HCT116 (cell line): ENCODE measurements around the gene MTFR1L. TPM values are rescaled to one million over a fixed set of nuclear protein-coding genes. Genes with fewer than 3 reads are reported as not detected.

Experiments
- ATAC-seq: fragments of 200-7000 bp; cut with Tn5 transposase; 2 replicates; pipeline ENCODE4 v1.9.1; 2020; ENCODE audit warnings: mild to moderate bottlenecking, moderate library complexity
- Bru-seq: library from RNA; stranded (reverse); fragments of 400-500 nt; gene quantifications from one replicate; lab custom pipeline; 2021; lab: Mats Ljungman, UMichigan
- BruChase-seq, 2 experiments: library from RNA; stranded (reverse); fragments of 400-500 nt; gene quantifications; one replicate each; lab custom pipeline; 2021; lab: Mats Ljungman, UMichigan
- BruUV-seq: library from RNA; stranded (reverse); fragments of 400-500 nt; replicated peaks from 2 replicates; lab custom pipeline; 2021; lab: Mats Ljungman, UMichigan
- CTCF ChIA-PET: fragments of 300-600 bp; sonication (Branson Sonifier 250); formaldehyde crosslinking; loops from one replicate; lab custom pipeline; 2021; ENCODE audit warnings: antibody characterized with exemption; lab: Charles Lee
- POLR2A ChIA-PET: fragments of 300-600, 350-600 bp; sonication (Branson Sonifier 250); formaldehyde crosslinking; loops from one replicate; lab custom pipeline; 2021; ENCODE audit warnings: antibody characterized with exemption; lab: Charles Lee
- RAD21 ChIA-PET, 2 experiments: fragments of 300-600 bp; sonication (Branson Sonifier 250); formaldehyde crosslinking; loops; one replicate each; lab custom pipeline; 2023; ENCODE audit warnings: low total read pairs in 2 of 2; ENCODE audit not compliant: uncharacterized antibody in 2 of 2, unreplicated experiment in 2 of 2, low non-redundant PET in 1 of 2; lab: Charles Lee
- DNase-seq: peaks from one replicate; pipeline ENCODE4 v3.0.0-alpha.2; 2010; ENCODE audit warnings: low read depth, low spot score
- H2AFZ ChIP-seq: fragments of 200-600 bp; shearing (Covaris generic), sonication (generic); 2 replicates; pipeline ENCODE4 v1.6.1; 2017; ENCODE audit warnings: low read depth, mixed run types, mixed read lengths, antibody characterized with exemption, low read length; ENCODE audit not compliant: poor library complexity, severe bottlenecking
- H3K27ac ChIP-seq: 2 replicates; pipeline ENCODE4 v1.5.1; 2012; ENCODE audit warnings: low read depth, low read length
- H3K27me3 ChIP-seq: fragments of 200-600 bp; sonication (generic); 2 replicates; pipeline ENCODE4 v1.6.1; 2016; ENCODE audit warnings: mixed run types, low read length, mixed read lengths; ENCODE audit not compliant: insufficient read depth
- H3K36me3 ChIP-seq, 2 experiments: fragments of 200-500 bp in 1 of 2; fragments of 200-600 bp in 1 of 2; sonication (Bioruptor generic) in 1 of 2; sonication (generic) in 1 of 2; 2 replicates each; pipeline versions ENCODE4 v1.5.1 to v1.6.1; 2014 to 2016; ENCODE audit warnings: low read length in 2 of 2, inconsistent platforms in 1 of 2, mixed read lengths in 1 of 2, mixed run types in 1 of 2; ENCODE audit not compliant: insufficient read depth in 2 of 2, control insufficient read depth in 1 of 2
- H3K4me1 ChIP-seq, 2 experiments: fragments of 200-600 bp in 1 of 2; sonication (generic) in 1 of 2; 2 replicates each; pipeline versions ENCODE4 v1.5.1 to v1.6.1; 2012 to 2017; ENCODE audit warnings: low read length in 2 of 2, inconsistent platforms in 1 of 2, mild to moderate bottlenecking in 1 of 2, mixed read lengths in 1 of 2, mixed run types in 1 of 2, moderate library complexity in 1 of 2; ENCODE audit not compliant: insufficient read depth in 2 of 2, control insufficient read depth in 1 of 2
- H3K4me2 ChIP-seq: fragments of 200-600 bp; sonication (generic); 2 replicates; pipeline ENCODE4 v1.6.1; 2017; ENCODE audit warnings: mixed run types, low read length, mixed read lengths
- H3K4me3 ChIP-seq, 2 experiments: fragments of 200-600 bp in 1 of 2; sonication (generic) in 1 of 2; replicated peaks in 1 of 2; 2 replicates each; pipeline ENCODE4 v1.5.1; 2011 to 2016; ENCODE audit warnings: low read length in 2 of 2, control low read depth in 1 of 2, low read depth in 1 of 2, mild to moderate bottlenecking in 1 of 2, mixed read lengths in 1 of 2, mixed run types in 1 of 2
- H3K79me2 ChIP-seq: fragments of 200-600 bp; sonication (generic); 2 replicates; pipeline ENCODE4 v1.6.1; 2017; ENCODE audit warnings: mild to moderate bottlenecking, mixed run types, low read length, moderate library complexity, mixed read lengths; ENCODE audit not compliant: insufficient read depth
- H3K9ac ChIP-seq: fragments of 200-600 bp; sonication (generic); 2 replicates; pipeline ENCODE4 v1.6.1; 2016; ENCODE audit warnings: low read length, mixed read lengths
- H3K9me2 ChIP-seq: fragments of 200-600 bp; sonication (generic), shearing (Covaris generic); 2 replicates; pipeline ENCODE4 v1.6.1; 2017; ENCODE audit warnings: mixed run types, mild to moderate bottlenecking, moderate library complexity; ENCODE audit not compliant: insufficient read depth
- H3K9me3 ChIP-seq, 2 experiments: fragments of 200-500 bp in 1 of 2; fragments of 200-600 bp in 1 of 2; sonication (Bioruptor generic) in 1 of 2; sonication (generic) in 1 of 2; 2 replicates each; pipeline ENCODE4 v1.6.1; 2014 to 2017; ENCODE audit warnings: low read length in 2 of 2, mixed read lengths in 2 of 2, inconsistent platforms in 1 of 2, low read depth in 1 of 2, mild to moderate bottlenecking in 1 of 2, mixed run types in 1 of 2, moderate library complexity in 1 of 2; ENCODE audit not compliant: control insufficient read depth in 1 of 2, insufficient read depth in 1 of 2
- H4K20me1 ChIP-seq: fragments of 200-600 bp; sonication (generic), shearing (Covaris generic); 2 replicates; pipeline ENCODE4 v1.6.1; 2017; ENCODE audit warnings: mixed run types, mild to moderate bottlenecking, moderate library complexity; ENCODE audit not compliant: insufficient read depth
- CBX3 ChIP-seq: IDR thresholded peaks from 2 replicates; pipeline ENCODE4 v1.6.1; 2012; ENCODE audit warnings: low read depth
- EGR1 ChIP-seq: IDR thresholded peaks from 2 replicates; pipeline ENCODE4 v1.6.1; 2012; ENCODE audit warnings: low read depth
- EZH2phosphoT487 ChIP-seq: fragments of 200-600 bp; IDR thresholded peaks from 2 replicates; pipeline ENCODE4 v1.6.1; 2018; ENCODE audit warnings: antibody characterized with exemption, borderline replicate concordance
- POLR2A ChIP-seq: IDR thresholded peaks from 2 replicates; pipeline ENCODE4 v1.7.0; 2011; ENCODE audit warnings: borderline replicate concordance; ENCODE audit not compliant: insufficient read depth, insufficient read length; ENCODE audit errors: extremely low read depth
- POLR2AphosphoS5 ChIP-seq: IDR thresholded peaks from 2 replicates; pipeline ENCODE4 v1.6.1; 2011; ENCODE audit warnings: mild to moderate bottlenecking, low read depth, low read length, moderate library complexity
- SIN3A ChIP-seq: IDR thresholded peaks from 2 replicates; pipeline ENCODE4 v1.6.1; 2012; ENCODE audit warnings: low read depth
- SP1 ChIP-seq: IDR thresholded peaks from 2 replicates; pipeline ENCODE4 v1.6.1; 2012; ENCODE audit warnings: low read depth
- TCF7L2 ChIP-seq: IDR thresholded peaks from 2 replicates; pipeline ENCODE4 v1.7.0; 2011; ENCODE audit warnings: borderline replicate concordance, inconsistent platforms; ENCODE audit not compliant: insufficient read depth, insufficient read length; ENCODE audit errors: extremely low read depth
- YY1 ChIP-seq: IDR thresholded peaks from 2 replicates; pipeline ENCODE4 v1.6.1; 2011; ENCODE audit warnings: low read length, low read depth, moderate library complexity, mild to moderate bottlenecking; ENCODE audit not compliant: insufficient replicate concordance; ENCODE audit errors: extremely low read depth
- ZFX ChIP-seq: fragments of 450-650 bp; IDR thresholded peaks from 2 replicates; pipeline ENCODE4 v1.6.1; 2017
- intact Hi-C: fragments of 100-400 bp; cut with micrococcal nuclease; formaldehyde crosslinking; loops from 2 replicates; pipeline ENCODE4 v1.10.0; 2022
- long read RNA-seq: library from polyadenylated mRNA; unstranded; transcript quantifications from one replicate; pipeline ENCODE4 v2.0.0, GENCODE V29; 2021; ENCODE audit not compliant: unreplicated experiment
- polyA plus RNA-seq: library from polyadenylated mRNA; unstranded; fragments of >200 nt; gene quantifications from 2 replicates; pipeline ENCODE4 v1.2.1, GENCODE V29; 2012; ENCODE audit warnings: missing spikeins
- total RNA-seq: library from RNA; stranded (reverse); gene quantifications from one replicate; pipeline ENCODE4 v1.2.1, GENCODE V29; 2021; ENCODE audit not compliant: unreplicated experiment
- TF ChIP-seq, protein P1 (sequence below): IDR thresholded peaks from 2 replicates; pipeline ENCODE4 v1.6.1; 2011; ENCODE audit warnings: mild to moderate bottlenecking, low read length, moderate library complexity; ENCODE audit not compliant: insufficient replicate concordance; ENCODE audit errors: extremely low read depth
- TF ChIP-seq, protein P2 (sequence below): IDR thresholded peaks from 2 replicates; pipeline ENCODE4 v1.6.1; 2012

The MTFR1L gene
- 35.8 TPM for total RNA-seq
- 31.3 and 38.4 TPM in 2 replicates for polyA plus RNA-seq
- Bru-seq, nascent RNA = percentile 63 among the genes with signal in this experiment
- percentile 81 among the genes with signal in this experiment for BruChase-seq, experiment 1, labeled RNA remaining after a 6-hour chase
- percentile 71 among the genes with signal in this experiment for BruChase-seq, experiment 2, labeled RNA remaining after a 2-hour chase
- long read RNA-seq, transcript MTFR1L-210 (7 exons, 1,873 nt) = minor isoform, 11 of 66 reads
- long read RNA-seq, transcript MTFR1L-203 (7 exons, 2,004 nt) = major isoform, 30 of 66 reads
- long read RNA-seq, partial matches to known transcripts = 9 of 66 reads
- long read RNA-seq, other reads (novel, unspliced or antisense) = 10 of 66 reads

DNA sequence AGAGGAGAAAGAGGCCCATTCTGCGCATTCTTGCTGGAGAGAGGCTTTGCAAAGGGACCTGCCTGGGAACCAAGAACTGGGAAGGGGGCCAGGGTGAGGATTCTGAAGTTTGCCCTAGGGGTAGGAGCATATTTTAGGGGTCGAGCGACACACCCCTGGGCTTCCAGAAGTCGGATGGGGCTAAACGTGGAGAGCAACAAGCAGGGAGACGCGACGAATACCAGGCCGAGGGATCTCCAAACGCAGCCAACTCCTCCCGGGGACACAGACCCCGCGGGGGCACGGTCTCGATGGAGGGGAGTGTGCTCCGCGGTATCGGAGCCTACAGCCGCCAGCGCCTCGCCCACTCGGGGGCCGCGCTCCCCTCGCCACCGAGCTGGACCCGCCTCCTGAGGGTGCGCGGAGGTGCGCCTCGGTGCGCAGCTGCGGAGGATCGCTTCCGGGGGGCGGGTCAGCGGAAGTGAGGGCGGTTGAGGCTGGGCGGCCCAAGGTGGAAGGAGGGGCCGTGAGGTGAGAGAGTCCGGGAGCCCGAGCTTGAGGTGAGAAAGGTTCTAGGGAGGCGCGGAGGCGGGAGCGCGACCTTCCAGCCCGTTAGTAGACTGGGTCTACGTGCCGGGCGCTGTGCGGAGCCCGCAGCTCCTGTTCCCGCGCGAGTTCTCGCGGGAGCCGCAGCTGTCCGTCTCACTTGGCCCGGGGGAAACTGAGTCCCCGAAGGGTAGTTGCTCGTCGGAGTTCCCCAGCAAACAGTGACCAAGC, at the start of gene MTFR1L:
MTFR1L (plus strand) TSS at position 464 of the 756 bp plus-strand sequence. CDS start 3,151 bp downstream, outside the sequence.
- no TSS peak for BruUV-seq
- CTCF ChIA-PET = interaction anchor here (0.6 to 1.7 kb wide), 3 partner anchors 17 to 185 kb away, joined by 3 to 7 read pairs (median 5); no protein-coding TSS in a partner anchor
- TF ChIP-seq, protein P1, sequence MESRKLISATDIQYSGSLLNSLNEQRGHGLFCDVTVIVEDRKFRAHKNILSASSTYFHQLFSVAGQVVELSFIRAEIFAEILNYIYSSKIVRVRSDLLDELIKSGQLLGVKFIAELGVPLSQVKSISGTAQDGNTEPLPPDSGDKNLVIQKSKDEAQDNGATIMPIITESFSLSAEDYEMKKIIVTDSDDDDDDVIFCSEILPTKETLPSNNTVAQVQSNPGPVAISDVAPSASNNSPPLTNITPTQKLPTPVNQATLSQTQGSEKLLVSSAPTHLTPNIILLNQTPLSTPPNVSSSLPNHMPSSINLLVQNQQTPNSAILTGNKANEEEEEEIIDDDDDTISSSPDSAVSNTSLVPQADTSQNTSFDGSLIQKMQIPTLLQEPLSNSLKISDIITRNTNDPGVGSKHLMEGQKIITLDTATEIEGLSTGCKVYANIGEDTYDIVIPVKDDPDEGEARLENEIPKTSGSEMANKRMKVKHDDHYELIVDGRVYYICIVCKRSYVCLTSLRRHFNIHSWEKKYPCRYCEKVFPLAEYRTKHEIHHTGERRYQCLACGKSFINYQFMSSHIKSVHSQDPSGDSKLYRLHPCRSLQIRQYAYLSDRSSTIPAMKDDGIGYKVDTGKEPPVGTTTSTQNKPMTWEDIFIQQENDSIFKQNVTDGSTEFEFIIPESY = peak; percentile 88
- peak; percentile 76 for TF ChIP-seq EGR1
- TF ChIP-seq, protein P2, sequence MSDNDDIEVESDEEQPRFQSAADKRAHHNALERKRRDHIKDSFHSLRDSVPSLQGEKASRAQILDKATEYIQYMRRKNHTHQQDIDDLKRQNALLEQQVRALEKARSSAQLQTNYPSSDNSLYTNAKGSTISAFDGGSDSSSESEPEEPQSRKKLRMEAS = peak; percentile 62; the same call in 1 of the 2 replicates
- no peak; the same call in 1 of the 2 replicates for TF ChIP-seq SP1
- no peak for TF ChIP-seq EZH2phosphoT487
- TF ChIP-seq POLR2A = peak; percentile 46
- TF ChIP-seq CBX3 = no peak
- peak; percentile 94 for TF ChIP-seq POLR2AphosphoS5
- 0 out of 2 replicates have a peak, but pooled peaks have one; percentile 3 for TF ChIP-seq ZFX
- peak; percentile 80 for TF ChIP-seq SIN3A
- peak; percentile 60 for TF ChIP-seq YY1
- no peak for TF ChIP-seq TCF7L2

More for the DNA sequence above, at the start of gene MTFR1L:
- intact Hi-C loops = loop anchor here (2.0 to 10.0 kb wide), 3 partner anchors 78 to 565 kb away; partner anchors contain the start of gene PAFAH2
- H3K4me3 ChIP-seq = peak within 1 kb of the TSS; percentile 90 to 92
- POLR2A ChIA-PET = interaction anchor here (0.6 to 1.0 kb wide), 2 partner anchors 38 to 178 kb away, joined by 3 to 4 read pairs; partner anchors contain the start of gene PAFAH2
- peak within 1 kb of the TSS; percentile 86 for H3K9ac ChIP-seq
- H4K20me1 ChIP-seq = no peaks in the 10 kb centered on the region
- H3K4me1 ChIP-seq = peaks cover 18 to 33% of the 10 kb centered on the region in 2 experiments; a peak in 3 of 4 replicates
- peak; percentile 39 for DNase-seq
- peaks cover 29% of the 10 kb centered on the region; the same call in 1 of the 2 replicates for H3K79me2 ChIP-seq
- H3K36me3 ChIP-seq = no peaks in the 10 kb centered on the region
- H2AFZ ChIP-seq = no peak within 1 kb of the TSS
- peak within 1 kb of the TSS; percentile 91 for H3K4me2 ChIP-seq
- RAD21 ChIA-PET = no interaction called here
- ATAC-seq = peak; percentile 88
- no peaks in the 10 kb centered on the region for H3K9me2 ChIP-seq
- no peaks in the 10 kb centered on the region for H3K27me3 ChIP-seq
- H3K27ac ChIP-seq = peak within 1 kb of the TSS; percentile 81
- no peaks in the 10 kb centered on the region for H3K9me3 ChIP-seq
